ENCODE data around the gene PRAC2. TPM values are rescaled to one million over a fixed set of nuclear protein-coding genes. Genes with fewer than 3 reads are reported as not detected.

PRAC2 gene
- total RNA-seq, 1 experiment from 2014 or later, result not detected

DNA sequence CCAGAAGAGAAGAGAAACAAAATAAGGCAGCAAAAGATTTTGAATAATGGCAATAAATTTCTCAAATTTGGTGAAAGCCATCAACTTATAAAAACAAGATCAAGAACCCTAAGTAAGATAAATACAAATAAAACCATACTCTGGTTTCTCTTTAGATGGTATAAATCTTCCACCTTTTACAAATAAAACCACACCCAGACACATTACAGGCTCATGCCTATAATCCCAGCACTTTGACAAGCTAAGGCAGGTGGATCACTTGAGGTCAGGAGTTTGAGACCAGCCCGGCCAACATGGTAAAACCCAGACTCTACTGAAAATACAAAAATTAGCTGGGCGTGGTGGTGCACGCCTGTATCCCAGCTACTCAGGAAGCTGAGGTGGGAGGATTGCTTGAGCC, 50.3 kb downstream of the PRAC2 start:
- Mint-ChIP-seq H3K27me3 (ENCODE audit: unreplicated experiment) (peaks cover 35% of the 10 kb centered on the region), H3K4me1 (ENCODE audit: low read depth, unreplicated experiment) (no peaks in the 10 kb centered on the region), H3K27ac (ENCODE audit: unreplicated experiment) (no peak overlapping the region), H3K9me3 (ENCODE audit: low read depth, unreplicated experiment) (no peaks in the 10 kb centered on the region), H3K36me3 (ENCODE audit: insufficient read depth, unreplicated experiment) (no peaks in the 10 kb centered on the region), H3K4me3 (ENCODE audit: low read depth, unreplicated experiment) (no peak overlapping the region)
- no TSS peak for BruUV-seq (replicated peaks)
- DNase-seq, result no peak
- CTCF ChIA-PET, result interaction anchor here (0.7 kb wide), 2 partner anchors 11 to 555 kb away, joined by 3 to 4 read pairs; no protein-coding TSS in a partner anchor
- intact Hi-C loops (cut with micrococcal nuclease; ENCODE audit: unreplicated experiment), result no loop called here
- TF ChIP-seq, protein P1, sequence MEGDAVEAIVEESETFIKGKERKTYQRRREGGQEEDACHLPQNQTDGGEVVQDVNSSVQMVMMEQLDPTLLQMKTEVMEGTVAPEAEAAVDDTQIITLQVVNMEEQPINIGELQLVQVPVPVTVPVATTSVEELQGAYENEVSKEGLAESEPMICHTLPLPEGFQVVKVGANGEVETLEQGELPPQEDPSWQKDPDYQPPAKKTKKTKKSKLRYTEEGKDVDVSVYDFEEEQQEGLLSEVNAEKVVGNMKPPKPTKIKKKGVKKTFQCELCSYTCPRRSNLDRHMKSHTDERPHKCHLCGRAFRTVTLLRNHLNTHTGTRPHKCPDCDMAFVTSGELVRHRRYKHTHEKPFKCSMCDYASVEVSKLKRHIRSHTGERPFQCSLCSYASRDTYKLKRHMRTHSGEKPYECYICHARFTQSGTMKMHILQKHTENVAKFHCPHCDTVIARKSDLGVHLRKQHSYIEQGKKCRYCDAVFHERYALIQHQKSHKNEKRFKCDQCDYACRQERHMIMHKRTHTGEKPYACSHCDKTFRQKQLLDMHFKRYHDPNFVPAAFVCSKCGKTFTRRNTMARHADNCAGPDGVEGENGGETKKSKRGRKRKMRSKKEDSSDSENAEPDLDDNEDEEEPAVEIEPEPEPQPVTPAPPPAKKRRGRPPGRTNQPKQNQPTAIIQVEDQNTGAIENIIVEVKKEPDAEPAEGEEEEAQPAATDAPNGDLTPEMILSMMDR (IDR thresholded peaks at IDR 0.05; ENCODE audit: unreplicated experiment), result no peak

Small RNA genes lying within 50 kb of the gene (microRNA-seq; reads per million reads assigned to microRNA genes)
- gene MIR3185, result not detected

Other genes with a start within 250 kb of the PRAC2 start
- not detected in 2 replicates for gene HOXB1, start 192.2 kb upstream of the PRAC2 start, total RNA-seq (2022)
- gene HOXB2, start 178.1 kb upstream of the PRAC2 start, total RNA-seq (2022), result 24.5 and 32.6 TPM in 2 replicates
- gene HOXB4, start 144.8 kb upstream of the PRAC2 start, total RNA-seq (2022), result 28.0 and 31.1 TPM in 2 replicates
- gene HOXB3, start 132.9 kb upstream of the PRAC2 start, total RNA-seq (2022), result 151 and 154 TPM in 2 replicates
- 47.2 and 48.5 TPM in 2 replicates for gene HOXB5, start 129.4 kb upstream of the PRAC2 start, total RNA-seq (2022)
- 140 and 144 TPM in 2 replicates for gene HOXB6, start 118.2 kb upstream of the PRAC2 start, total RNA-seq (2022)
- gene HOXB7, start 112.2 kb upstream of the PRAC2 start, total RNA-seq (2022), result 30.2 and 31.3 TPM in 2 replicates
- 28.2 and 30.9 TPM in 2 replicates for gene HOXB8, start 107.9 kb upstream of the PRAC2 start, total RNA-seq (2022)
- gene HOXB9, start 96.8 kb upstream of the PRAC2 start, total RNA-seq (2022), result 26.0 and 27.8 TPM in 2 replicates
- not detected in 2 replicates for gene PRAC1, start 667 bp upstream of the PRAC2 start, total RNA-seq (2022)
- gene HOXB13, start 5.6 kb downstream of the PRAC2 start, total RNA-seq (2022), result 1.1 and 1.9 TPM in 2 replicates
- gene TTLL6, start 94.0 kb downstream of the PRAC2 start, total RNA-seq (2022), result 0.21 and 0.78 TPM in 2 replicates
- 116 and 136 TPM in 2 replicates for gene CALCOCO2, start 107.8 kb downstream of the PRAC2 start, total RNA-seq (2022)
- gene ATP5MC1, start 169.6 kb downstream of the PRAC2 start, total RNA-seq (2022), result 131 and 134 TPM in 2 replicates
- gene UBE2Z, start 185.2 kb downstream of the PRAC2 start, total RNA-seq (2022), result 179 and 182 TPM in 2 replicates
- gene SNF8, start 221.7 kb downstream of the PRAC2 start, total RNA-seq (2022), result 198 and 213 TPM in 2 replicates
- gene GIP, start 245.4 kb downstream of the PRAC2 start, total RNA-seq (2022), result not detected in 2 replicates

Measured in Calu3 (cell line).